GM18873 (cell line): ENCODE results near the gene CRB2.

Experiments used
- ATAC-seq: cut with Tn5 transposase; IDR thresholded peaks from one replicate; pipeline ENCODE4 v1.9.1; 2021; ENCODE audit warnings: mild to moderate bottlenecking, moderate library complexity, moderate number of reproducible peaks; ENCODE audit not compliant: unreplicated experiment, low FRiP score

Gene CRB2

DNA sequence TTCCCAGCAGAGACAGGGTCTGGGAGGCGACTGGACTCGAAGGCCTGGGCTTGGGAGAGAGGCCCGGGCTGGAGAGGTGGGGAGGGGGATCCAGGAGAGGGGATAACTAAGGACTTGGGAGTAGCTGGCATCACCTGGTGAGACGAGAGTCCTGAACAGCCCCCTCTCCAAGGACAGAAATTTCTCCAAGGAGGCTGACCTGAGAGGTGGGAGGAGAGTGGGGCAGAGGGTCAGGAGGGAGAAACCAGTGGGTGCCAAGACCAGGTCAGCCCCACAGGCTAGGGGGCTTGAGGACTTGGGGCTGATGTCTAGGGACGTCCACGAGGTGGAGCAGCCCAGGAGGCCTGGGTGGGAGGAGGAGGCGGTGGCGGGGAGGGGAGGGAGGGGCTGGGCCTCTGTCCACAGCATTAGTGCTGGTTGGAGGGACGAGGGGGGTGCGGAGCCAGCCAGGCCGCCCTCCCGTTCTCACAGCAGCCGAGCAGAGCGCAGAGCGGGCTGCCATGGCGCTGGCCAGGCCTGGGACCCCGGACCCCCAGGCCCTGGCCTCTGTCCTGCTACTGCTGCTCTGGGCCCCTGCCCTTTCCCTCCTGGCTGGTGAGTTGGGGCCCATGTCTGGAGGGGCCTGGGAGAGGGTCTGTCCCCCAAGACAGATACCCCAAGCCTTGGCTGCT, at the start of gene CRB2:
Gene CRB2, plus strand, starts transcription at position 437 of the 671 bp plus-strand sequence. Its CDS starts 64 bp downstream, at position 501.
- no peak for ATAC-seq

DNA sequence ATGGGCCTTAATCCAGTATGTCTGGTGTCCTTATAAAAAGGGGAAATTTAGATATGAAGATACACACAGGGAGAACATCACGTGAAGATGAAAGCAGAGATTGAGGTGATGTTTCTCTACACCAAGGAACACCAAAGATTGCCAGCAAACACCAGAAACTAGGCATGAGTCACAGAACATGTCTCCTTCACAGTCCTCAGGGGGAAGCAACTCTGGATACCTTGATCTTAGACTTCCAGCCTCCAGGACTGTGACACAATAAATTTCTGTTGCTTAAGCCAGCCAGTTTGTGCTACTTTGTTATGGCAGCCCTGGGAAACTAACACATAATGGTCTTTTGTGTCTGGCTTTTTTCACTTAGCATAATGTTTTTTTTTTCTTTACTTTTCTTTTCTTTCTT, 46.4 kb upstream of the CRB2 start:
- ATAC-seq: no peak

DNA sequence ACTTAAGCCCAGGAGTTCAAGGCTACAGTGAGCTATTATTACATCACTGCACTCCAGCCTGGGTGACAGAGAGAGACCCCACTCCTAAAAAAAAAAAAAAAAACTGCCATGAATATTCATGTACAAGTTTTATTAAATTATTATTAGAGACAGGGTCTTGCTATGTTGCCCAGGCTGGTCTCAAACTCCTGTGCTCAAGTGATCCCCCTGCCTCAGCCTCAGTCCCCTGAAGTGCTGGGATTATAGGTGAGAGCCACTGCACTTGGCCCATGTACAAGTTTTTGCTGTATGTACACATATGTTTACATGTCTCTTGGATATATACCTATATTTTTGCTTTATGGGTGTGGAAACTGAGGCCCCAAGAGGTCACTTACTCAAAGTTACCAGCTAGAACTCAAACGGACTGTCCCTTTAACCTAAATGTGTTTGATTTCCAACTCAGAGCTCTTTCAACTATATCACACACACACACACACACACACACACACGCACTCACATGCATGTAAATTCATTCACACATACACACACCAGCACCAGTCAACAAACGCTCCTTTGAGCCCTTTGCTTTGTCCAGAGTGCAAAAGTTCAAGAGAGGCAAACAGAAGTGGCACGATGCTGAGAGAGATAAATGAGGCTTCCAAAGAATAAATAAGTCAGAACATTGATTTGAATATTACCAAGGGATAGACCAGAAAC, 45.3 kb upstream of the CRB2 start:
- ATAC-seq: no peak

- ATAC-seq: no peak
These were observed 44.7 kb upstream of the CRB2 start for GRCh38 chr9:123311250-123311752.

DNA sequence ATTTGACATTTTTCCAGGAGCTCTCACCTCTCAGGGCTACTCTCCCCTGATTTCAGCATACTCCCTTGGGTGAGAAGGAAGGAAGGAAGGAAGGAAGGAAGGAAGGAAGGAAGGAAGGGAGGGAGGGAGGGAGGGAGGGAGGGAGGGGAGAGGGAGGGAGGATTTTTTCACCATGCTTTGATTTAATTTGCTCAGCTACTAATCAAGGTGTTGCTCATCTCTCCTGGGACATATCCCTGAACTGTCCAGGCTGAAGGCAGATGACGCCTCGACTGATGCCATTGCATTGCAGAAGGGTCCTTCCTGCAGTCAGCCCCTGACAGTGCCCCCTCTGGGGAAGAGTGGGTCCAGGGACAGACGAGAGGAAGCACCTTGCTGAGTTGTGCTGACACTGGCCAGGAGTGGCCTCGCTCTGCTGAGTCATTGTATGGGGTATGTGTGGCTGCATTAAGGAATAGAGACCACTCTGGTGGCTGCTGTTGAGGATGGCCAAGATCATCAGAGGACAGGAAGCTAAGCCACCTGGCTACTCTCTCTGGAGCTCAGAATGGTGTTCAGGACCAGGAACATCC, 43.6 kb upstream of the CRB2 start:
- ATAC-seq: no peak

DNA sequence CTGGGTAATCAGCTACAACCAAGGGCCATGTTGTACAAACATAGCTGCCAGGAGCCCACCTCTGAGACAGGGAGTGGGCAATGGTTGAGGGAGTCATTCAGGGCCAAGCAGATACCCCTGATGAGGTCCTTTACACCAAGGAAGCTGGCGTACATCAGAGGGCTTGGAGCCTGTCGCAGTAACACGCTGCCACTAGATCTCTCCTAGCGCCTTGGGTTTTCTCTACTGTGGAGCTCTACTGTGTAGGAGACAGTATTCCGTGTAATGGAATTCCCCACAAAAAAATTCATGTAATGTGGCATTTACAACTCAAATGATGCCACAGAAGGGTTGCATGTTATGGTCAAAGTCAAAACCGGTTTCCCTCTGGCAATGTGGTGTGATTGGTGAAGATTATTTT, 41.4 kb upstream of the CRB2 start:
- no peak for ATAC-seq

- ATAC-seq: no peak
These were observed 40.4 kb upstream of the CRB2 start for GRCh38 chr9:123315635-123316034.

DNA sequence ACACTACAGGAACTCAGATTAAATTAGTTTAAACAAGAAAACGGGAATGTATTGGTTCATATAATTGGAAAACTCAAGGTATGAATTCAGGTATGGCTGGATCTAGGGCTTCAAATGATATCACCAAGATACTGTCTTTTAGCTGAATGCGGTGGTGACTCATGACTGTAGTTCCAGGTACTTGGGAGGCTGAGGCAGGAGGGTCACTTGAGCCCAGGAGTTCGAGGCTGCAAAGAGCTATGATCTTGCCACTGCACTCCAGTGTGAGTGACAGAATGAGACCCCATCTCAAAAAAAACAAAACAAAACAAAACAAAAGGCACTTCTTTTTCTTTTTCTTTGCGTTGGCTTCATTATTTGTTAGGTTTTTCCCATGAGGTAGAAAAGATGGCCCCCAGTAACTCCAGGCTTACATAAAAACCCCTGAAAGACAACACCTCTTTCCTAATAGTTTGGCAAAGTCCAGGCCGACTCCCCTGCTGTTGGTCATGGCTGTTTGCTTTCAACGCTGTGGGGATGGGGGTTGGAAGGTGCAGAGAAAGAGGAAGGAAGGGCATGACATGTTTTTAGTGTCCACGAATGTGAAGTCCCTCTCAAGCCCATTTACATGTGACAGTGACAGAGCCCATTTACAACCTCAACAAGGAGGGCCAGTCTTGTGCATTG, 39.8 kb upstream of the CRB2 start:
- ATAC-seq: no peak

DNA sequence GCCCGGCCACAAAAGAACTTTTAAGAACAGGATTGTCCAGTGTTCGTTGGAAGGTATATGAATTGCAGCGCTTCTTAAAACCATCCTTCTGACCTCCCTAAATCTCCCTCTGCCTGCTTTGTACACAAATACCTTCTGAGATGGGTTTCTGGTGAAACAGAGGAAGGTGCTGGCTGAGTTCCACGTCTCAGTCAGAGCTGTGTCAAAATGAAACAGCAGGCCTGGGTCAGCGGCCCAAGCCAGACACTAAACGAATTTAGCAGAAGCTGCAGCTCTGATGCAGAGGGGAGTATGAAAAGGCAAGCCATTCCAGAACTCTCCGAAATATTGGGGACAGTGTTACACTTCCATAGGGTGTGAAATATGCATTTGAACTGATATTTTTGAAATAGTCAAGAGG, 37.8 kb upstream of the CRB2 start:
- ATAC-seq: no peak

DNA sequence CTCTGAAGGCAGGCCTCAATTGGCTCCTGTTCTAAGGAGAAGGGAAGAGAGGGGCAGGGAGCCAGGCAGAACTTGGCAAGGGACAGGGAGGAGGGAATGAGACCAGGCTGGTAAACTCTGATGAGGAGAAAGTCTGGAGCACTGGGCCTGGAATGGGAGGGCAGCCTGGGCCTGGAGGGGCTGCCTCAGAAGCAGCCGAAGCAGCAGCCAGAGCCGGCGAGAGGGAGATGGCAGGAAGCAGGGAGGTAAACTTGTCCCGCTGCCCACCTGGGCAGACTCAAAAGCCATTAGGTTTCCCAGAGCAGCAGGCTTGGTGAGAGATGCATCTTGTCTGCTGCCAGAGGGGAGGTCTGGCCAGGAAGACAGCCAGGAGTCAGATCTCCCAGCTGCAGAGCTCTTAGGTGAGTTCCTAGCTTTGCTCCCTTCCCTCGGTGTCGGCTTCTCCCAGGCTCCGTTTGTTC, 37.0 kb upstream of the CRB2 start:
- ATAC-seq: no peak

DNA sequence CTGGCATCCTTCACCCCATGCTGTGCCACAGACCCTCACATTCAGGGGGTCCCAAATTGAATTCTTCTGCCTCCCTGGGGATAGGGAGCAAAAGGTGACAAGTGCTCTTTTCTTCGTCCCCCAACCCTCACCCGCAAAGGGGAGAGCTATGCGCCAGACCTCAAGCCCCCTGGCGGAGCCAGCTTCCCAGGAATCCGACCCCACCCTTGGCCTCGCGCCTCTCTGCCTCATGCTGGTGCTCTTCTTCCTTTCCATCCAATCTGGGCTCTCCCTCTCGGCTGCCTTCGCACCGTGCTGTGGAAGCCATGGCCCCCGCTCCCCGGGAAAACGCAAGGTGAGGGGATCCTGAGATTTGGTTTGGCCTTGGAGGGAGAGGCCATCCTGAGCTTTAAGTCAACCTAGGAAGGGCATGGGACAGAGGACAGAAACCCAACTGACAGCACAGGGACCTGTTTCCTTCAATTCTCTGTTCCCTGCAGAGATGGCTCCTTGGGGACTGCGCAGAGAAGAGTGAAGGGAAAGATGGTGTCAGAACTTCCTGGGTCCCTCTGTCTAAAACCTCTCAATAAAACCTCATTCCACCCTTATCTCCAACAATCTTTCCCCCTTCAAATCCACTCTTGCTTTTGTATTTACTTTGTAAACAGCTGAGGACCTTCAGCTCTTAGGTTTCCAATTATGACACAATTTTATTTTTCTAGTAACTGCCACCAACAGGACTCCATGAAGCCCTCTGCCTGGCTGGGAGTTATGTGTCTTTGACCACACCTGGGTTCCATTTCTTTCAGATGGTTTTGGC, 36.3 kb upstream of the CRB2 start:
- no peak for ATAC-seq

- no peak for ATAC-seq
These were observed 35.2 kb upstream of the CRB2 start for GRCh38 chr9:123320814-123321213.

DNA sequence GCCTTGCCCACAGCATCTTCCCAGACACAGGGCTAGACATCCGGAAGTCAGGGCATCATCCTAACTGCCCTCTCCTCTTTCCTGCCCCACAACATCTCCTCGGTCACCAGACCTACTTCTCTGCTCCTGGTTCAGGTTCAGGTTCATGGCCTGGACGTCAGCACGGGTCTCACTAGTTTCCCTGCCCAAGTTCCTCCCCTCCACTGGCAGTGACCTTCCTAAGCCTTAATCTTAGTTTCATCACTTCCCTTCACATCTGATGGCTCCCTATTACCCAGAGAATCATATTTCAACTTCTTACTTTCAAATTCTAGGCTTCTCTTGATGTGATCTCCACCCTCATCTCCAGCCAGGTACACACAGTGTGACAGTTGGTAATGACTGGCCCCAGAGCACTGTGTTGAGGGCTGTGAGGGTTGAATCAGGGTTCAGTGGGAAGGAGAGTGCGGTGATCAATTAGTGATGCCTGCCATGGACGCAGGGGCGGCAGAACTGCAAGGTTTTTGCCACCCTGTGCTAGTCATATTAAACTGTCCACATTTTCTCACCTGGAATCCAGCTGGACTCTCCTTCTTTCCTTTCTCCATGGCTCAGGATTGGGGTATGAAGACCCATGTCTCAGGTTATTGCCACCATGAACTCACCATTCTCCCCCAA, 34.3 kb upstream of the CRB2 start:
- ATAC-seq: no peak

- ATAC-seq: peak; percentile 57
These were observed 33.5 kb upstream of the CRB2 start for GRCh38 chr9:123322273-123323195.

DNA sequence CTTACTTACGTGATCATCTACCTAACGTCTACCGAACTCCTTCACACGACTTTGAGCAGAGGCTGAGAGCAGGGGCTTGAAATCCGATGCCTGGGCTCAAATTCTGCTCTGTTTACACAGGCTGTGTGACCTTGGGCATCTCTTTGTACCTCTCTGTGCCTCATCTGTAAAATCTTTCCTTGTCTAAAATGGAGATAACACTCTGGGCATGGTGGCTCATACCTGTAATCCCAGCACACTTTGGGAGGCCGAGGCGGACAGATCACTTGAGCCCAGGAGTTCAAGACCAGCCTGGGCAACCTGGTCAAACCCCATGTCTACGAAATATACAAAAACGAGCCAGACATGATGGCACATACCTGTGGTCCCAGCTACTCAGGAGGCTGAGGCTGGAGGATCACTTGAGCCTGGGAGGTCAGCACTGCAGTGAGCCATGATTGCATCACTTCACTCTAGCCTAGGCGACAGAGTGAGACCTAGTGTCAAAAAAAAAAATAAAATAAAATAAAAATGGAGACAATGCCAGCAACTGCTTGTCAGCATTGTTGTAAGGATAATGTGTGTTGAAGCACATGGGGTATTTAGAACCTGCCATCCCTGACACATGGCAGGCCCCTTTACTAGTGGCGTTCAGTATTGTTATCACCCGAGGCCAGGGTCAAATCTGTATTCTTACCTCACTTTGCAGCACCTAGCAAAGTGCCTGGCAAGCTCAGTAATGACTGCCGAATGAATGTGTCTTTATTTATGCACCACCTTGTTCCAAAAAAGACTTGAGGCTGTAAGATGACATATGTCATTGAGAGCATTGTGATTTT, 32.6 kb upstream of the CRB2 start:
- no peak for ATAC-seq

DNA sequence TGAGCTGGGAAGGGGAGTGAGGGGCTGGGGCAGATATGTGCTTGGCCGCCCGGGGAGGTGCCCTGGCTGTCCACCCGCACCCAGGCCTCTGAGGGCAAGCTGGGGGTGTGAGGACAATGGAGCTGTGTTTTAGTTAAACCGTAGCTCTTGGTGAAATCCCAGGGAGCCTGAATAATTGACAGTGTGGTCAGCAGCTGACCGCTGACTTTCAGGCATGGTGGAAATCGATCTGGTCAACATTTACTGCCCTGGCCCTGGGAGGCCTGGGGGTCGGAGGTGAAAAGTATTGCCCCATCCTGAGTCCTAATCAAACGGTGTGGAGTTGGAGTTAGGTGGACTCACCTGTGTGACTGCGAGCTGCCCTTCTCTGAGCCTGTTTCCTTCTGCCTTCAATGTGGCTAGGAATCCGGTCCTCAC, 31.2 kb upstream of the CRB2 start:
- ATAC-seq: no peak

DNA sequence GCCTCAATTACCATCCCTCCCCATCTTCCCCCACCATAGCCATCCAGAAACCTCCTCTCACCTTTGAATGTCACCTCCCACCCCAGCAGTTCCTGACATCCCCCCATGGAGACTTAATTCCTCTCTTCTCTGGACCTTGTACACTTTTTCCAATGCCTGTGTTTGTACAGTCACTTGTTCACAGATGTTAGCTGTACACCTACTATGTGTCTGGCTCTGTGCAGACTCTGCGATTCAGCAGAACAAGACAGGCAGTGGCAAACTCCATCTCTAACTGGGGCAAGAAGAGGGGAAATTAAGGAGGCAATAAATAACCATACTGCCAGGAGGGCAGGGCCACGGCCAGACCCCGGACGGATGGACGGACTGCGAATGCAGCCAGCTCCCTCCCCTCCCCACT, 29.8 kb upstream of the CRB2 start:
- ATAC-seq: no peak

GRCh38 chr9:123326662-123327093, 29.3 kb upstream of the CRB2 start:
- no peak for ATAC-seq
